ENCODE measurements around the gene DNAH6. TPM values are rescaled to one million over a fixed set of nuclear protein-coding genes. Genes with fewer than 3 reads are reported as not detected.
"Not testable (repeated sequence)": the region's sequence is repeated elsewhere in the genome, so short reads cannot be mapped to it uniquely, and the experiment has no call there.

DNAH6 gene
- total RNA-seq, 1 donor from 2014 or later: 2.6 TPM

DNA sequence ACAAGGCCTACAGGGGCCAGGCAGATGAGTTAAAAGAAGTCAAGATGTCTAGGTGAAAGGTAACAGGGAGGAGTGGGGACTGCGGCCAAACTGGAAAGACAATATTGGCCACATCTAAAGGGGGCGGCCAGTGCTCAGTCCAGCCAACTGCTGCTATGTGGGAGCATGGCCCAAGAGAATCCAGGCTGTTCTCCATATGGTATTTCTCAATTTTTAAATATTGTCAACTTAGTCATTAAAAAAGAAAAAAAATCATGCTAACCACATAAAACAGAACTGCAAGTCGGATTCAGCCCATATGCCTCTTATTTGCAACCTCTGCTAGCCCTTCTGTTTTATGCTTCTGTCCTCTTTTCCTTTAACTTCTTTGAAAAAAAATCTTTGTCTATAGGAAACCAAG lies 349.8 kb downstream of the DNAH6 start:
- TF ChIP-seq EZH2phosphoT487 (IDR thresholded peaks at IDR 0.05) (no peak), EZH2 (IDR thresholded peaks at IDR 0.05) (no peak)
- TF ChIP-seq, protein P1, sequence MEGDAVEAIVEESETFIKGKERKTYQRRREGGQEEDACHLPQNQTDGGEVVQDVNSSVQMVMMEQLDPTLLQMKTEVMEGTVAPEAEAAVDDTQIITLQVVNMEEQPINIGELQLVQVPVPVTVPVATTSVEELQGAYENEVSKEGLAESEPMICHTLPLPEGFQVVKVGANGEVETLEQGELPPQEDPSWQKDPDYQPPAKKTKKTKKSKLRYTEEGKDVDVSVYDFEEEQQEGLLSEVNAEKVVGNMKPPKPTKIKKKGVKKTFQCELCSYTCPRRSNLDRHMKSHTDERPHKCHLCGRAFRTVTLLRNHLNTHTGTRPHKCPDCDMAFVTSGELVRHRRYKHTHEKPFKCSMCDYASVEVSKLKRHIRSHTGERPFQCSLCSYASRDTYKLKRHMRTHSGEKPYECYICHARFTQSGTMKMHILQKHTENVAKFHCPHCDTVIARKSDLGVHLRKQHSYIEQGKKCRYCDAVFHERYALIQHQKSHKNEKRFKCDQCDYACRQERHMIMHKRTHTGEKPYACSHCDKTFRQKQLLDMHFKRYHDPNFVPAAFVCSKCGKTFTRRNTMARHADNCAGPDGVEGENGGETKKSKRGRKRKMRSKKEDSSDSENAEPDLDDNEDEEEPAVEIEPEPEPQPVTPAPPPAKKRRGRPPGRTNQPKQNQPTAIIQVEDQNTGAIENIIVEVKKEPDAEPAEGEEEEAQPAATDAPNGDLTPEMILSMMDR (IDR thresholded peaks at IDR 0.05): no peak
- Histone ChIP-seq H3K9ac (no peak overlapping the region), H3K27ac (no peak overlapping the region), H3K36me3 (no peaks in the 10 kb centered on the region), H3K4me3 (no peak overlapping the region), H3K4me2 (no peak overlapping the region), H2AFZ (replicated peaks) (no peak overlapping the region), H3K79me2 (ENCODE audit: low read depth) (no peaks in the 10 kb centered on the region), H3K9me3 (ENCODE audit: low read depth) (no peaks in the 10 kb centered on the region), H3K4me1 (no peaks in the 10 kb centered on the region), H3F3A (ENCODE audit: low read depth) (no peaks in the 10 kb centered on the region), H3K27me3 (no peaks in the 10 kb centered on the region), H4K20me1 (ENCODE audit: low read depth) (no peaks in the 10 kb centered on the region)
- Mint-ChIP-seq H3K9me3 (peaks cover 2% of the 10 kb centered on the region), H3K4me3 (no peak overlapping the region), H3K4me1 (peaks cover 2% of the 10 kb centered on the region), H3K36me3 (no peaks in the 10 kb centered on the region), H3K27ac (no peak overlapping the region), H3K27me3 (ENCODE audit: insufficient read depth, low read depth) (peaks cover 8% of the 10 kb centered on the region)
- no peak for DNase-seq (ENCODE audit: low spot score)

DNA sequence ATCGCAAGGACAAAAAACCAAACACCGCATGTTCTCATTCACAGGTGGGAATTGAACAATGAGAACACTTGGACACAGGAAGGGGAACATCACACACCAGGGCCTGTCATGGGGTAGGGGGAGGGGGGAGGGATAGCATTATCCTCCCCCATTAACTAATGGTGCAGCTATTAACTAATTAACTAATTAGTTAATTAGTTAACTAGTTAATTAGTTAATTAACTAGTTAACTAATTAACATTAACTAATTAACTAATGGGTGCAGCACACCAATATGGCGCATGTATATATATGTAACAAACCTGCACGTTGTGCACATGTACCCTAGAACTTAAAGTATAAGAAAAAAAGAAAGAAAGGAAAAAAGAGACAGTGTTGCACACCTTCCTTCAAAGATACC lies 352.0 kb downstream of the DNAH6 start:
- DNase-seq (ENCODE audit: low spot score); H3K4me3 Mint-ChIP-seq; H3F3A ChIP-seq (ENCODE audit: low read depth); H3K4me2 ChIP-seq; H3K4me1 ChIP-seq; H3K9me3 ChIP-seq (ENCODE audit: low read depth); H3K9me3 Mint-ChIP-seq; H3K4me3 ChIP-seq; H3K27me3 ChIP-seq; H2AFZ ChIP-seq (replicated peaks); H3K27ac Mint-ChIP-seq; H3K27me3 Mint-ChIP-seq (ENCODE audit: insufficient read depth, low read depth); H3K36me3 Mint-ChIP-seq; H3K36me3 ChIP-seq; H4K20me1 ChIP-seq (ENCODE audit: low read depth); H3K9ac ChIP-seq; H3K4me1 Mint-ChIP-seq; H3K27ac ChIP-seq; H3K79me2 ChIP-seq (ENCODE audit: low read depth): not testable (repeated sequence)

Other genes with a start within 250 kb of the DNAH6 start
- 29.7 and 40.2 TPM in 2 replicates for gene SUCLG1, start 57.2 kb upstream of the DNAH6 start, total RNA-seq (ENCODE audit: low replicate concordance)

Data from neural progenitor cell (in vitro differentiated cells).